HG03280 (cell line): ENCODE measurements around the gene FAM161A.
"Not testable (repeated sequence)": the region's sequence is repeated elsewhere in the genome, so short reads cannot be mapped to it uniquely, and the experiment has no call there.

Experiments
- ATAC-seq: cut with Tn5 transposase; IDR thresholded peaks from one replicate; pipeline ENCODE4 v1.9.1; 2021; ENCODE audit warnings: mild to moderate bottlenecking, moderate library complexity; ENCODE audit not compliant: unreplicated experiment

The FAM161A gene

GRCh38 chr2:61853847-61854563 lies at the start of gene FAM161A:
TSS of gene FAM161A (minus strand) at chr2:61854060. CDS start at chr2:61854041, 19 bp downstream.
- ATAC-seq, result peak; percentile 84

DNA sequence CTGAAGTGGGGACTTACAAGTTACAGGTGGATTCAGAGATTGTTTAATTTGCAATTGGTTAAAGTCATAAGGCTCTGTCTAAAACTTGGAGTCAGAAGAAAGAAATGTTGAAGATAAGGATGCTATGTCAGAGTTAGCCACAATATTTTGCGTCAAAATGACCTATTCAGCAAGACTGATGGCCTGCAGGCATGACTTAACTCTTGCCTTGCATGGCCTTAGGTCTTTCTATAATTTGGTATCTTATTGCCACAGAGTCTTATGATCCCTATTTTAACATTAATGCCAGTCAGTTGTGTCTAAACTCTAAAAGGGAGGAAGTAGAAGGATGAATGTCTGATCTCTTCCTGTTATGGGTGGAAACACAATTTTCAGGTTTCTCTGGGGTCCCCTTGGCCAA lies 46.4 kb upstream of the FAM161A start:
- ATAC-seq, result no peak

DNA sequence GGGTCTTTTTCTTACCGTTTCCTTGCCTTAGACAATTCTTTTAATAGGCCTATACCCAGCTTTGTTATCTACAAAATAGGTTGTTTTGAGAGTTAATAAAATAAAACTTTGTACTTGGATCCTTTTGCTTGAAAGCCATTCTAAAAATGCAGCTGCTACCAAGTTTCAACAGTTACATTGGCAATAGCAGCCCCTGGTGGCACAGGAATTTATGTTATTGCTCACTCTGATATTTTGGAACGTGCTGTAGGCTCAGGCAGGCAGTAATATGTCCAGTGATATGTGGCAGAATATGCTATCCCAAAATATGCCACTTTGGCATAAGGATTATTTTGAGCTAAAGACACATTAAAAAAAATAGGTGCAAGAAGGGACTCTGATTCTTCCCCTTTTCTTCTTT lies 45.0 kb upstream of the FAM161A start:
- ATAC-seq, result no peak

- ATAC-seq, result peak; percentile 86
Measured at GRCh38 chr2:61888267-61889055, 34.6 kb upstream of the FAM161A start, which contains the start of gene CCT4. TSS of gene CCT4 (minus strand) at chr2:61888656. CDS start at chr2:61888507, 149 bp downstream.

DNA sequence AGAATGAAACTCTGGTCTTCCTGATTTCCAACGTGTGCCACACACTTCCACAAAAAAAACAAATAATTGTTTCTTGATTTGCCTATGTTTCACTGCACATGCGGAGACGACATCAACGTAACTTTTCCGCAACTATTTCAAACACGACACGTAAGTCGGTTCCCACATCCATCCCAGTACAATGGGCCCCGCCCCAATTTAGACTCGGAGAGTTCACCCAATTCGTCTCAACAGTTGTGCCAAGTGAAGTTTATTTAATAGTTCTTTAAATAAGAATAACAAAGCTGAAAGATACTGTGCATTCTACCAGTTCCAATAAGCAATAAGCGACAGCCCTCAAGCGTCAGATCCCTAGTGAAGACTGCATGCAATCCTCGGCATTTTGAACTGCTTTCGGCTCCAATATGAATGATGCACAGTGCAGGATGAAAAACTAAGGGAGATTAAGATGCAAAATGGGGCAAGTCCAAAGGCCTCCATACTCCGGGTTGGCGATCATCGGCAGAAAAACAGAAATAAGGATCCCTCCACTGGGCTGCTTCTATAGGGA lies 33.9 kb upstream of the FAM161A start:
- ATAC-seq, result no peak

DNA sequence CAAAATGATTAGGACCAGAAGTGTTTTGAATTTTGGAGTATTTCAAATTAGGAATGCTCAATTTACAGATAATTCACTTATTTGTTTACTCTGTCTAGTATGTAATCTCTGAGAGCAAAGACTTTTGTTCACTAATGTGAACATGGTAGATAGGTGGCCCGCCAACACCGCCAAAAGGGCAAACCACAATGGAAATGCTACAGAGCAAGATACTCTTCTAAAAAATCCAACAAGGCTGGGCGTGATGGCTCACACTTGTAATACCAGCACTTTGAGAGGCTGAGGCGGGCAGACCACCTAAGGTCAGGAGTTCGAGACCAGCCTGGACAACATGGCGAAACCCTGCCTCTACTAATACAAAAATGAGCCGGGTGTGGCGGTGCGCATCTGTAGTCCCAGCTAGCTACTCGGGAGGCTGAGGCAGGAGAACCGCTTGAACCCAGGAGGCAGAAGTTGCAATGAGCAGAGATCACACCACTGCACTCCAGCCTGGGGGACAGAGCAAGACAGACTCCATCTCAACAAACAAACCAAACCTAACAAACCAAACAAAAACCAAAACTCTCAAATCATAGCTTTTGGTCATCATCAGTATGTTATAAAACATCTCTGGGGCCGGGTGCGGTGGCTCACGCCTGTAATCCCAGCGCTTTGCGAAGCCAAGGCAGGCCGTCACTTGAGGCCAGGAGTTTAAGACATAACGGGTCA lies 32.2 kb upstream of the FAM161A start:
- no peak for ATAC-seq

DNA sequence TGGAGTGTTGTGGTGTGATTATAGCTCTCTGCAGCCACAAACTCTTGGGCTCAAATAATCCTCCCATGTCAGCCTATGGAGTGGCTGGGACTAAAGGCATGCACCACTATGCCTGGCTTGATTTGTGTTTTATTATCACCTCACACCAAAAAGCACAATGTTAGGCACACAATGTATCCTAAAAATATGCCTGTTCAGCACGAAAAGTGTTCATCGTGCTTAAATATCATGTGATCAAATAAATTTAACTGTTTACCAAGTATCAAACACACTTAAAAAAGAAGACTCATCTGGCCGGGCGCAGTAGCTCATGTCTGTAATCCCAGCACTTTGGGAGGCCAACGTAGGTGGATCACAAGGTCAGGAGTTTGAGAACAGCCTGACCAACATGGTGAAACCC lies 29.0 kb upstream of the FAM161A start:
- no peak for ATAC-seq

- ATAC-seq, result not testable (repeated sequence)
Measured at GRCh38 chr2:61879351-61879750, 25.5 kb upstream of the FAM161A start.

DNA sequence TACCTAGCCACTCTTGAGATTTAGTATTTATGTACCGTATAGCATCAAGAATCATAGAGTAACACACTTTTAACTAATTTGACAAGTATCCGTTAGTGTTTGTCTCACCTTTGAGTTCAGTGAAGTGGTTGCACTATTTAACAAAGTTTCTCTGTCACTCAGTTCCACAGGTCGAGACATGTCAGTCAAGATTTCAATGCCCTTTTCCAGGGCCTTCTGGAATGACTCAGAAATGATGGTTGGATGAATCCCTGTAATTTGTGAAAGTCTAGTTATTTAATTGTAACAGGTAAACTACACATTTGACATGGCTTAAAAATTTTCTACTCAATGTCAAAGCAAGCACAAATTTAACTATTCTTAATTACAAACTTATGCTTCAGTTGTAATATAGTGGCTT lies 24.9 kb upstream of the FAM161A start:
- no peak for ATAC-seq

DNA sequence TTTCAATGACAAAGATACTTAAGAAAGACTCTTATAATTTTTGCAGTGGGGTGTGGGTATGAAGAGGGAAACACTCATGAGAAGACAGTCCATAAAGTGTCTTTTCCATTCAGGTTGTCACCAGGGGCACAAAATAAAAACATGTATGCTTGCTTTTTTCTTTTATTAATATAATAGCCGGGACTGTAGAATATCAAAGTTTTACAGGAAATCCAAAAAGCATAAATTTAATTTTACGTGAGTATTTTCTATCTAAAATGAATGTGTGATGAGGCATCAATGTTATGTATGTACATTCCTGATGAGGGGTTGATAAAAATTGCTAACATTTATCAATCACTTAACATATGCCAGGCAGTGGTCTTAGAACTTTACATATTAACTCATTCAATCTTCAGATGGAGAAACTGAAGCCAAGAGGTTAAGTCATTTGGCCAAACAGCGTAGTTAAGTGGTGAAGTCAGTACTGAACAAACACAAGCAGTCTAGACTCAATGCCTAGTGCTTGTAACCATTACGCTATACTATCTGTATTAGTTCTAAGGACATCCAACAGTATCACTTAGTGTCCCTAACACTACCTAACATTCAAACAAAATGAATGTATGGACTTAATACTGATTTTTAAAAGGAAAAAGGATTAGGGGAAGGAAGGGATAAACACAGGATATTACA lies 23.8 kb upstream of the FAM161A start:
- no peak for ATAC-seq

- no peak for ATAC-seq
Measured at GRCh38 chr2:61876400-61876799, 22.5 kb upstream of the FAM161A start.

DNA sequence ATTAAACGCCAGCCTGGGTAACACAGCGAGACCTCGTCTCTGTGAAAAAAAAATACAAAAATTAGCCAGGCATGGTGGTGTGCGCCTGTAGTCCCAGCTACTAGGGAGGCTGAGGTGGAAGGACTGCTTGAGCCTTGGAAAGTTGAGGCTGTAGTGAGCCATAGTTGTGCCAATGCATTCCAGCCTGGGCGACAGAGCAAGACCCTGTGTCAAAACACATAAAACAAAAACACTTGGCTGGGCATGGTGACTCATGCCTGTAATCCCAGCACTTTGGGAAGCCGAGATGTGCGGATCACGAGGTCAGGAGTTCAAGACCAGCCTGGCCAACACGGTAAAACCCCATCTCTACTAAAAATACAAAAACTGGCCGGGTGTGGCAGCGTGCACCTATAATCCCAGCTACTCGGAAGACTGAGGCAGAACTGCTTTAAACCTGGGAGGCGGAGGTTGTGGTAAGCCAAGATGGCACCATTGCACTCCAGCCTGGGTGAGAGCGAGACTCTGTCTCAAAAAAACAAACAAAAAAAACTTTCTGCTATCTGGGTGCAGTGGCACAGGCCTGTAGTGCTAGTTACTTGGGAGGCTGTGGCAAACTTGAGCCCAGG lies 12.7 kb upstream of the FAM161A start:
- ATAC-seq, result not testable (repeated sequence)

DNA sequence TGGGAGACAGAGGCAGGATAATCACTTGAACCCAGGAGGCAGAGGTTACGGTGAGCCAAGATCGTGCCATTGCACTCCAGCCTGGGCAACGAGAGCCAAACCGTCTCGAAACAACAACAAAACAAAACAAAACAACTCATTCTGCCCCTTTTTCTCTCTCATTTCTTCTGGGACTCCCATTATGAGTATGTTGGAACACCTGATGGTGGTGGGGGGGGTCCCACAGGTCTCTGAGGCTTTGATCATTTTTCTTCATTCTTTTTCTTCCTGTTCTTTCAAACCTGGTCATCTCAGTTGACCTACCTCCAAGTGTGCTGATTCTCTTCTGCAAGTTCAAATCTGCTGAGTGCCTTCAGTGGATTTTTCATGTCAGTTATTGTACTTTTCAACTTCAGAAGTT lies 8.2 kb upstream of the FAM161A start:
- ATAC-seq, result no peak

GRCh38 chr2:61857224-61857623 lies 3.4 kb upstream of the FAM161A start:
- no peak for ATAC-seq

- ATAC-seq, result no peak
Measured at GRCh38 chr2:61855318-61855613, 1.4 kb upstream of the FAM161A start.

DNA sequence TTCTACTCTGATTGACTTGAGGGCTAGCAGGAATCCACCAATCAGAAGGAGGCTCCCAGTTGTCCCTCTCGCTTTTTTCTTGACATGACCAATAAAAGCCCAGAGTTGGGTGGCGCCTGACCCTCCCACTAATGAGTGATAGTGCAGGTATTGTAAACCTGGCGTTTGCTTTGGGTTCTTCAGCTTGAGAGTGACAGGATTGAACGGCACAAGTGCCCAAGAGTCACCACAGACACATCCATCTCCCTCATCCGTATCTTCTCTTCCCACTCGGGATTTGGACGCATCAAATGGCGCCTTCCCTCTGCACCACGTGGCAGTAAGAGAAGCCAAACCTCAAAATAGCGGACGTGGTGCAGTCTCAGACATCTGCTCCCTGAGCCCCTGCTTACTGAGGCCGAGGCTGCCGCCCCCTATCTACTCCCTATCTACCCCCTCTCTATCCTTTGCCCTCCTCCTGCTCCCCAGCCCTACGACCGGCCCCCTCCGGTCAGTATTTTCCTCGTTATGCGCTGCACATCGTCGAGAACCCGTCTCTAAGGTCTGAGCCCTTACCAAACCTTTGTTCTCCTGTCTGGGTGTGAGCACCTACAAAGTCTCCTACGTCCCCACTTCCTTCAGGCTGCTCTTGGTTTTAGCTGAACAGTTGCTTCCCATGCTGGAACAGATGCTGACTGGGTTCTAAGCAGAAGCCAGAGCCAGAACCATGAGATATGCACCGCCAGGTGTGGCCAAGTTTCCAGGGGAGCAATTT lies 881 bp upstream of the FAM161A start:
- peak; percentile 86 for ATAC-seq

GRCh38 chr2:61853086-61853846 lies 594 bp downstream of the FAM161A start:
- peak; percentile 63 for ATAC-seq

DNA sequence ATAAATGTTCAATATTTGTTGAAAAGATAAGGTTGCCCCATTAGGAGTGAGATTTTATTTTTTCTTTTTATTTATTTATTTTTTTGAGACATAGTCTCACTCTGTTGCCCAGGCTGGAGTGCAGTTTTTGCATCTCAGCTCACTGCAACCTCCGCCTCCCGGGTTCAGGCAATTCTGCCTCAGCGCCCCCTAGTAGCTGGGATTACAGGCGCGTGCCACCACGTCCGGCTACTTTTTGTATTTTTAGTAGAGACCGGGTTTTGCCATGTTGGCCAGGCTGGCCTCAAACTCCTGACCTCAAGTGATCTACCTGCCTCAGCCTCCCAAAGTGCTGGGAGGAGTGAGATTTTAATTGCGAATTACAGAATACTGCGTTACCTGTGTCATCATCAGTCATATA lies 2.6 kb downstream of the FAM161A start:
- ATAC-seq, result not testable (repeated sequence)

GRCh38 chr2:61845320-61845719 lies 8.5 kb downstream of the FAM161A start:
- ATAC-seq, result no peak
